H1 (cell line): Measurements from ENCODE around the gene OR10T2. TPM values are rescaled to one million over a fixed set of nuclear protein-coding genes. Genes with fewer than 3 reads are reported as not detected.

Experiments
- CHD1 ChIP-seq: IDR thresholded peaks from 2 replicates; pipeline ENCODE4 v1.6.1; 2012; ENCODE audit warnings: low read depth, low read length, improper control_type of control experiment
- HDAC2 ChIP-seq, 2 experiments: fragments of 300-600 bp in 1 of 2; sonication (generic) in 1 of 2; IDR thresholded peaks; 2 replicates each; pipeline ENCODE4 v1.6.1; 2011 to 2012; ENCODE audit warnings: low read depth in 2 of 2, low read length in 2 of 2, mild to moderate bottlenecking in 2 of 2, moderate library complexity in 2 of 2, borderline replicate concordance in 1 of 2, inconsistent platforms in 1 of 2
- KDM5A ChIP-seq: fragments of 200-600 bp; IDR thresholded peaks from 2 replicates; pipeline ENCODE4 v1.7.1; 2012; ENCODE audit warnings: mild to moderate bottlenecking, low read length, inconsistent platforms, mixed read lengths
- PHF8 ChIP-seq: fragments of 200-600 bp; sonication (generic); conservative IDR thresholded peaks from 2 replicates; pipeline ENCODE4 v1.7.1; 2012; ENCODE audit warnings: low read depth, mild to moderate bottlenecking, inconsistent platforms, low read length, moderate library complexity
- RXRA ChIP-seq: IDR thresholded peaks from 2 replicates; pipeline ENCODE4 v1.6.1; 2011; ENCODE audit warnings: low read depth, mild to moderate bottlenecking, low read length, moderate library complexity; ENCODE audit not compliant: insufficient read depth
- SIX5 ChIP-seq: IDR thresholded peaks from 2 replicates; pipeline ENCODE4 v1.6.1; 2011; ENCODE audit warnings: mild to moderate bottlenecking, low read depth, low read length
- TAF7 ChIP-seq: optimal IDR thresholded peaks from 2 replicates; pipeline ENCODE3; 2011; ENCODE audit warnings: low read depth, mild to moderate bottlenecking, inconsistent platforms, low read length, moderate library complexity, borderline replicate concordance
- polyA plus RNA-seq, 7 experiments: library from polyadenylated mRNA; depleted of rRNA in 3 of 7; stranded (reverse) in 5 of 7; unstranded in 2 of 7; fragments of >200 nt in 5 of 7; fragments of 200-250 nt in 2 of 7; gene quantifications; 1 replicate in 5 of 7; 2 replicates in 1 of 7; 4 replicates in 1 of 7; pipeline versions ENCODE4 v1.2.1 to v1.2.3, GENCODE V29; 2011 to 2013; ENCODE audit warnings: missing spikeins in 2 of 7, mixed read lengths in 2 of 7
- total RNA-seq: library from RNA; stranded (reverse); fragmentation: NEBNext Ultra II Directional; extraction: Animal tissue kit (Norgen Biotek cat#: 25700); gene quantifications from 2 replicates; pipeline ENCODE4 v1.2.1, GENCODE V29; 2021

Gene OR10T2
- total and polyA plus RNA-seq, 2 of the 8 experiments (the other 6 are each of a cell fraction or from before 2014, with no cell fraction given) = not detected

GRCh38 chr1:158445376-158445775 is 46.1 kb upstream of the OR10T2 start (continued):
- TF ChIP-seq HDAC2 (IDR thresholded peaks at IDR 0.05; ENCODE audit: borderline replicate concordance in 1 of 2, low read depth in 2 of 2, low read length in 2 of 2) (no peak), RXRA (no peak), KDM5A (no peak), TAF7 (no peak), SIX5 (no peak), CHD1 (no peak), PHF8 (no peak)
